ENCODE results near the gene PFAS.

GRCh38 chr17:8287651-8288335 is 38.7 kb downstream of the PFAS start:
- TF ChIP-seq, protein P1, sequence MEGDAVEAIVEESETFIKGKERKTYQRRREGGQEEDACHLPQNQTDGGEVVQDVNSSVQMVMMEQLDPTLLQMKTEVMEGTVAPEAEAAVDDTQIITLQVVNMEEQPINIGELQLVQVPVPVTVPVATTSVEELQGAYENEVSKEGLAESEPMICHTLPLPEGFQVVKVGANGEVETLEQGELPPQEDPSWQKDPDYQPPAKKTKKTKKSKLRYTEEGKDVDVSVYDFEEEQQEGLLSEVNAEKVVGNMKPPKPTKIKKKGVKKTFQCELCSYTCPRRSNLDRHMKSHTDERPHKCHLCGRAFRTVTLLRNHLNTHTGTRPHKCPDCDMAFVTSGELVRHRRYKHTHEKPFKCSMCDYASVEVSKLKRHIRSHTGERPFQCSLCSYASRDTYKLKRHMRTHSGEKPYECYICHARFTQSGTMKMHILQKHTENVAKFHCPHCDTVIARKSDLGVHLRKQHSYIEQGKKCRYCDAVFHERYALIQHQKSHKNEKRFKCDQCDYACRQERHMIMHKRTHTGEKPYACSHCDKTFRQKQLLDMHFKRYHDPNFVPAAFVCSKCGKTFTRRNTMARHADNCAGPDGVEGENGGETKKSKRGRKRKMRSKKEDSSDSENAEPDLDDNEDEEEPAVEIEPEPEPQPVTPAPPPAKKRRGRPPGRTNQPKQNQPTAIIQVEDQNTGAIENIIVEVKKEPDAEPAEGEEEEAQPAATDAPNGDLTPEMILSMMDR (IDR thresholded peaks at IDR 0.05; ENCODE audit: low read depth, low read length, poor library complexity, severe bottlenecking), result no peak
- no peak for TF ChIP-seq EZH2phosphoT487 (IDR thresholded peaks at IDR 0.05; ENCODE audit: borderline replicate concordance, low read length)

All from DOHH2 (cell line).